Natural killer cell (primary cell): Measurements from ENCODE around the gene SPOCD1. TPM values are rescaled to one million over a fixed set of nuclear protein-coding genes. Genes with fewer than 3 reads are reported as not detected.

ENCODE experiments used
- ATAC-seq, 3 donors: fragments of 150-1000 bp in 2 of 3; fragments of 200-7000 bp in 1 of 3; cut with Tn5 transposase; 1 replicate in 1 of 3; 2 replicates in 2 of 3; pipeline ENCODE4 v1.10.0; 2021; ENCODE audit warnings: mild to moderate bottlenecking in 2 of 3, moderate library complexity in 2 of 3
- DNase-seq, 2 donors: peaks; one replicate each; pipeline versions ENCODE4 v3.0.0 to v3.0.0-alpha.2; 2013 to 2021; ENCODE audit warnings: mixed read lengths in 1 of 2
- H3K27ac ChIP-seq: one replicate; pipeline ENCODE4 v1.5.1; 2013; ENCODE audit warnings: mild to moderate bottlenecking, low read length
- H3K27me3 ChIP-seq: one replicate; pipeline ENCODE4 v1.6.1; 2013; ENCODE audit warnings: low read length; ENCODE audit not compliant: control insufficient read depth, insufficient read depth
- H3K36me3 ChIP-seq: one replicate; pipeline ENCODE4 v1.6.1; 2013; ENCODE audit warnings: low read length; ENCODE audit not compliant: control insufficient read depth, insufficient read depth
- H3K4me1 ChIP-seq: one replicate; pipeline ENCODE4 v1.6.1; 2013; ENCODE audit warnings: low read length; ENCODE audit not compliant: control insufficient read depth, insufficient read depth
- H3K4me3 ChIP-seq: one replicate; pipeline ENCODE4 v1.5.1; 2013; ENCODE audit warnings: low read length
- H3K9me3 ChIP-seq: one replicate; pipeline ENCODE4 v1.6.1; 2013; ENCODE audit warnings: low read length; ENCODE audit not compliant: control insufficient read depth, insufficient read depth
- H3K27ac Mint-ChIP-seq, 2 donors: one replicate each; pipeline ENCODE4 v1.8.0; 2022; ENCODE audit warnings: mild to moderate bottlenecking in 2 of 2, mixed read lengths in 2 of 2, moderate library complexity in 1 of 2
- H3K27me3 Mint-ChIP-seq, 2 donors: one replicate each; pipeline ENCODE4 v1.8.0; 2022; ENCODE audit warnings: low read depth in 2 of 2, mixed read lengths in 2 of 2
- H3K36me3 Mint-ChIP-seq: one replicate; pipeline ENCODE4 v1.8.0; 2022; ENCODE audit warnings: mixed read lengths
- H3K4me1 Mint-ChIP-seq, 2 donors: one replicate each; pipeline ENCODE4 v1.8.0; 2022; ENCODE audit warnings: mixed read lengths in 2 of 2
- H3K4me3 Mint-ChIP-seq: one replicate; pipeline ENCODE4 v1.8.0; 2022; ENCODE audit warnings: mild to moderate bottlenecking, moderate library complexity, mixed read lengths
- H3K9me3 Mint-ChIP-seq, 2 donors: one replicate each; pipeline ENCODE4 v1.8.0; 2022; ENCODE audit warnings: mixed read lengths in 2 of 2
- WGBS: methylation state at CpG from one replicate; pipeline ENCODE4 v1.1.7; 2013; ENCODE audit warnings: missing lambda C conversion rate; ENCODE audit not compliant: insufficient coverage; 5-methylcytosine and 5-hydroxymethylcytosine counted together
- intact Hi-C: fragments of 100-400 bp; cut with micrococcal nuclease; formaldehyde crosslinking; loops from one replicate; pipeline ENCODE4 v1.14.2; 2022
- total RNA-seq, 4 donors: library from RNA; stranded (reverse); fragments of 120-200 nt in 1 of 4; gene quantifications; one replicate each; pipeline versions ENCODE4 v1.2.3 to v1.2.4, GENCODE V29; 2013 to 2022
- TF ChIP-seq, protein P1 (sequence below): fragments of 200-600 bp; IDR thresholded peaks from one replicate; pipeline ENCODE4 v1.8.0; 2022; ENCODE audit warnings: antibody characterized with exemption

SPOCD1 gene
- total RNA-seq, 3 donors from 2014 or later (not counting 1 experiment from before 2014, with no cell fraction given): 0.54 to 0.68 TPM; not detected in 1

DNA sequence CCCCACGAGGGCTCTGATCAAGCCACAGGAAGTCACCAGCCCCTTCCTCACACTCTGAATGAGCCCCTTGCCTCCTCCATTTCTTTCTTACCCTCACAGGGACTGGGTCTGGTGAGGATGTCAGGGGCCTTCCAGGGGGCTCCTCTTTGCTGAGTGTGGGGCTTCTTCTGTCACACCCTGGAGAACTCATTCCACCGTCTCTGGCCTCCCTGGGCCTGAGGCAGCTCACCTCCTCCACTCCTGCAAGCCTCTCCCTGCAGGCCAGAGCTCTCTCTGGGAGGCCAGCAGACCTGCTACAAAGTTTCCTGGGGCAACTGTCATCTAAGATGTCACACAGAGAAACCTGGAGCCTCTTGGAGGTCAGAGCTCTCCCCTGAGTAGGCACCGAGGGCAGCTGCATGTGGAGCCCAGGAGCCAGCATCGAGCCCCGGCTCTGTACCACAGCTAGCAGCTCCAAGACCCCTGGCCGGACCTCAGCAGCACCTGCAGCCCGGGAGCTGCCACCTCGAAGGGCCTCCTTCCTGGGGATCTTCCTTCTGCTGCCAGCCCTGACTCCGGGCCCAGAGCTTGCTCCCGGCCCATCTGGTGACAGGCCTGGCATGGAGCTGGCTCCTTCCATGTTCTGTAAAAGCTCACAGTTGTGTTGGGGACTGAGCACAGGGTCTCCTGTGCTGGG is 1.1 kb downstream of the SPOCD1 start:
- no peak overlapping the region for H3K4me3 ChIP-seq
- intact Hi-C loops: no loop called here
- ATAC-seq (no peak), DNase-seq (no peak)
- Mint-ChIP-seq H3K4me3 (no peak overlapping the region), H3K4me1 (peaks cover 11 to 20% of the 10 kb centered on the region in 2 donors), H3K27ac (no peak overlapping the region), H3K9me3 (no peaks in the 10 kb centered on the region), H3K27me3 (no peaks in the 10 kb centered on the region), H3K36me3 (no peaks in the 10 kb centered on the region)
- H3K27me3 ChIP-seq: no peaks in the 10 kb centered on the region
- H3K36me3 ChIP-seq: no peaks in the 10 kb centered on the region
- H3K4me1 ChIP-seq: peaks cover 5% of the 10 kb centered on the region
- no peaks in the 10 kb centered on the region for H3K9me3 ChIP-seq
- H3K27ac ChIP-seq: no peak overlapping the region
- WGBS: 86% methylated on average over 10 of the region's 10 CpGs
- TF ChIP-seq, protein P1, sequence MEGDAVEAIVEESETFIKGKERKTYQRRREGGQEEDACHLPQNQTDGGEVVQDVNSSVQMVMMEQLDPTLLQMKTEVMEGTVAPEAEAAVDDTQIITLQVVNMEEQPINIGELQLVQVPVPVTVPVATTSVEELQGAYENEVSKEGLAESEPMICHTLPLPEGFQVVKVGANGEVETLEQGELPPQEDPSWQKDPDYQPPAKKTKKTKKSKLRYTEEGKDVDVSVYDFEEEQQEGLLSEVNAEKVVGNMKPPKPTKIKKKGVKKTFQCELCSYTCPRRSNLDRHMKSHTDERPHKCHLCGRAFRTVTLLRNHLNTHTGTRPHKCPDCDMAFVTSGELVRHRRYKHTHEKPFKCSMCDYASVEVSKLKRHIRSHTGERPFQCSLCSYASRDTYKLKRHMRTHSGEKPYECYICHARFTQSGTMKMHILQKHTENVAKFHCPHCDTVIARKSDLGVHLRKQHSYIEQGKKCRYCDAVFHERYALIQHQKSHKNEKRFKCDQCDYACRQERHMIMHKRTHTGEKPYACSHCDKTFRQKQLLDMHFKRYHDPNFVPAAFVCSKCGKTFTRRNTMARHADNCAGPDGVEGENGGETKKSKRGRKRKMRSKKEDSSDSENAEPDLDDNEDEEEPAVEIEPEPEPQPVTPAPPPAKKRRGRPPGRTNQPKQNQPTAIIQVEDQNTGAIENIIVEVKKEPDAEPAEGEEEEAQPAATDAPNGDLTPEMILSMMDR: no peak

DNA sequence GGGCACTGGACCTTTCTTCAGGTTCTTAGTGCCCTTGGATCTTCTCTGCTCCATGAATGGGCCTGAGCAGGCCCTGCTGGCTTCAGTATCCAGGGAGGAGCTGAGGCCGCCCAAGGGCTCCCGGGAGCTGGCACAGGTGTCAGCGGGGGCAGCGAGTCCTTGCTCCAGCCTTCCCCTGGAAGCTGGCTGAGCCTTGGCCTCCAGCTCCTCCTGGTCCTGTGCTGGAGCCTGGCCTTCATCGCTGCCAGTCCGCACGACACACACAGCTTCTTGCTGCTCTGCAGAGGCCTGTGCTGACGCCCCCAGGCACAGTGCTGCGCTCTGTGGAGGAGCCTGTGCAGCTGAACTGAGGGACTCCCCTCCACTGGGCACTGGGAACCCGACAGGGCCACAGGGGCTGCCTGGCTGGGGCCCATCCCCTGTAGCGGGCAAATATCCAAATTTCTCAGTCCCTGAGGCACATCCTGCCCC is 1.7 kb downstream of the SPOCD1 start:
- H3K27ac Mint-ChIP-seq: no peak overlapping the region
- no peak for ATAC-seq
- 91% methylated on average over 11 of the region's 11 CpGs for WGBS
- H3K27me3 Mint-ChIP-seq: no peaks in the 10 kb centered on the region
- intact Hi-C loops: no loop called here
- H3K4me1 Mint-ChIP-seq: peaks cover 11 to 20% of the 10 kb centered on the region in 2 donors
- no peaks in the 10 kb centered on the region for H3K9me3 Mint-ChIP-seq
- no peaks in the 10 kb centered on the region for H3K36me3 ChIP-seq
- no peaks in the 10 kb centered on the region for H3K27me3 ChIP-seq
- no peaks in the 10 kb centered on the region for H3K9me3 ChIP-seq
- no peaks in the 10 kb centered on the region for H3K36me3 Mint-ChIP-seq
- no peak overlapping the region for H3K4me3 Mint-ChIP-seq
- TF ChIP-seq, protein P1: no peak
- H3K27ac ChIP-seq: no peak overlapping the region
- H3K4me3 ChIP-seq: no peak overlapping the region
- peaks cover 5% of the 10 kb centered on the region for H3K4me1 ChIP-seq
- DNase-seq: no peak

DNA sequence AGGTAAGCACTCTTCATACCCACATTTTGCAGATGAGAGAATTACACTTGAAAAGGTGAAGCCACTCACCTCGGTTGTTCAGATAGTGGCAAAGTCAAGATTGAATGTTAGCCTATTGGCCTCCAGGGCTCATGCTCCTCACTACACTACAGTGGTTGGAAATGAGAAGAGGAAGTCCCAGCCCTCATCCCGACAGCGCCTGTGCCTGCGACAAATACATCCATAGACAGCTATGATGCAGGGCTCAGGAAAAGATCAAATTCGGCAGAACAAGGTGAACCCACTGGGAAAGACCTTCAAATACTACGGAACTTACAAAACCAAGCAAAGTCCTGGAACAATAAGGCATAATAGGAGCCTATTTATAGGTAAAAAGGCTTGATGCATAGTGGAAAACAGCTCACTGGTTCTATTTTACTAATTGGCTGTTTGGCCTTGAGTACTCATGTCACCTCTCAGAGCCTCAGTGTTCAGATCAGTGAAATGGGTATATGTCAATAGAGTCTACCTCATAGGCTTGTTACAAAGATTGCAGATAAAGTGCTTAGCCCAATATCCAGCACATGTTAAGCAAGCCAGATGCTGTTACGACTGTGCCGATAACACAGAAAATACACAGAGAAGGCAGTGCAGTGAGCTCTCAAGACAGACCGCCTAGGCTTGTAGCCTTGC is 3.5 kb downstream of the SPOCD1 start:
- intact Hi-C loops: no loop called here

More for the DNA sequence above, 3.5 kb downstream of the SPOCD1 start:
- Histone ChIP-seq H3K4me1 (peaks cover 5% of the 10 kb centered on the region), H3K27ac (no peak overlapping the region), H3K9me3 (no peaks in the 10 kb centered on the region), H3K27me3 (no peaks in the 10 kb centered on the region), H3K36me3 (no peaks in the 10 kb centered on the region), H3K4me3 (no peak overlapping the region)
- ATAC-seq (no peak), DNase-seq (no peak)
- TF ChIP-seq, protein P1: no peak
- H3K27me3 Mint-ChIP-seq: no peaks in the 10 kb centered on the region
- H3K4me3 Mint-ChIP-seq: no peak overlapping the region
- no peak overlapping the region for H3K27ac Mint-ChIP-seq
- H3K4me1 Mint-ChIP-seq: peaks cover 7 to 17% of the 10 kb centered on the region in 2 donors
- H3K36me3 Mint-ChIP-seq: no peaks in the 10 kb centered on the region
- no peaks in the 10 kb centered on the region for H3K9me3 Mint-ChIP-seq
- 86% methylated on average over 7 of the region's 9 CpGs for WGBS
